MM.1S (cell line): ENCODE measurements around the gene LINC01488.

Experiments used
- DNase-seq: peaks from one replicate; pipeline ENCODE4 v3.0.0-alpha.2; 2015
- H2AFZ ChIP-seq: fragments of 300-600 bp; sonication (generic); 2 replicates; pipeline ENCODE4 v1.6.0; 2016; ENCODE audit warnings: antibody characterized with exemption, low read length
- H3F3A ChIP-seq: fragments of 300-600 bp; sonication (generic); 2 replicates; pipeline ENCODE4 v1.6.1; 2016; ENCODE audit warnings: mild to moderate bottlenecking, antibody characterized with exemption, low read length, moderate library complexity, mixed read lengths; ENCODE audit not compliant: insufficient read depth
- H3K27ac ChIP-seq: fragments of 300-600 bp; sonication (generic); 2 replicates; pipeline ENCODE4 v1.5.1; 2016; ENCODE audit warnings: mild to moderate bottlenecking, low read length
- H3K27me3 ChIP-seq: fragments of 300-600 bp; sonication (generic); replicated peaks from 2 replicates; pipeline ENCODE4 v1.6.0; 2016; ENCODE audit warnings: low read length; ENCODE audit not compliant: insufficient read depth
- H3K36me3 ChIP-seq: fragments of 300-600 bp; sonication (generic); replicated peaks from 2 replicates; pipeline ENCODE4 v1.6.1; 2016; ENCODE audit warnings: mild to moderate bottlenecking, low read length, mixed read lengths; ENCODE audit not compliant: insufficient read depth
- H3K4me1 ChIP-seq: fragments of 300-600 bp; sonication (generic); 2 replicates; pipeline ENCODE4 v1.6.1; 2016; ENCODE audit warnings: low read length, mixed read lengths
- H3K4me2 ChIP-seq: fragments of 300-600 bp; sonication (generic); 2 replicates; pipeline ENCODE4 v1.6.0; 2016; ENCODE audit warnings: low read depth, low read length
- H3K4me3 ChIP-seq: fragments of 300-600 bp; sonication (generic); 2 replicates; pipeline ENCODE4 v1.5.1; 2016; ENCODE audit warnings: low read length, mixed read lengths
- H3K79me2 ChIP-seq: fragments of 300-600 bp; sonication (generic); 2 replicates; pipeline ENCODE4 v1.6.1; 2016; ENCODE audit warnings: mixed run types, low read length, mixed read lengths
- H3K9ac ChIP-seq: fragments of 300-600 bp; sonication (generic); 2 replicates; pipeline ENCODE4 v1.6.1; 2016; ENCODE audit warnings: low read length, mixed read lengths
- H3K9me2 ChIP-seq: fragments of 300-600 bp; sonication (generic); replicated peaks from 2 replicates; pipeline ENCODE4 v1.6.1; 2016; ENCODE audit warnings: mild to moderate bottlenecking, low read length, mixed read lengths; ENCODE audit not compliant: insufficient read depth
- H3K9me3 ChIP-seq: fragments of 300-600 bp; sonication (generic); replicated peaks from 2 replicates; pipeline ENCODE4 v1.6.1; 2016; ENCODE audit warnings: mild to moderate bottlenecking, low read length, mixed read lengths; ENCODE audit not compliant: insufficient read depth
- H4K20me1 ChIP-seq: fragments of 300-600 bp; sonication (generic); 2 replicates; pipeline ENCODE4 v1.6.1; 2016; ENCODE audit warnings: mild to moderate bottlenecking, low read length, moderate library complexity, mixed read lengths; ENCODE audit not compliant: insufficient read depth
- EZH2 ChIP-seq: fragments of 300-600 bp; sonication (generic); optimal IDR thresholded peaks from 2 replicates; pipeline ENCODE3; 2017; ENCODE audit warnings: low read depth, mild to moderate bottlenecking, antibody characterized with exemption, low read length, mixed read lengths
- EZH2phosphoT487 ChIP-seq: fragments of 300-600 bp; sonication (generic); IDR thresholded peaks from 2 replicates; pipeline ENCODE4 v1.6.1; 2018; ENCODE audit warnings: antibody characterized with exemption, low read length
- TF ChIP-seq, protein P1 (sequence below): fragments of 300-600 bp; sonication (generic); IDR thresholded peaks from 2 replicates; pipeline ENCODE4 v1.5.1; 2016; ENCODE audit warnings: antibody characterized with exemption, low read length, mixed read lengths

Gene LINC01488

GRCh38 chr11:69496631-69497220 is 15.3 kb downstream of the LINC01488 start:
- no peaks in the 10 kb centered on the region for H3K36me3 ChIP-seq
- H3K27me3 ChIP-seq, result peaks cover 54% of the 10 kb centered on the region
- H3K4me3 ChIP-seq, result no peak overlapping the region
- H3F3A ChIP-seq, result no peaks in the 10 kb centered on the region
- H3K9me2 ChIP-seq, result no peaks in the 10 kb centered on the region
- TF ChIP-seq EZH2, result no peak
- TF ChIP-seq, protein P1, sequence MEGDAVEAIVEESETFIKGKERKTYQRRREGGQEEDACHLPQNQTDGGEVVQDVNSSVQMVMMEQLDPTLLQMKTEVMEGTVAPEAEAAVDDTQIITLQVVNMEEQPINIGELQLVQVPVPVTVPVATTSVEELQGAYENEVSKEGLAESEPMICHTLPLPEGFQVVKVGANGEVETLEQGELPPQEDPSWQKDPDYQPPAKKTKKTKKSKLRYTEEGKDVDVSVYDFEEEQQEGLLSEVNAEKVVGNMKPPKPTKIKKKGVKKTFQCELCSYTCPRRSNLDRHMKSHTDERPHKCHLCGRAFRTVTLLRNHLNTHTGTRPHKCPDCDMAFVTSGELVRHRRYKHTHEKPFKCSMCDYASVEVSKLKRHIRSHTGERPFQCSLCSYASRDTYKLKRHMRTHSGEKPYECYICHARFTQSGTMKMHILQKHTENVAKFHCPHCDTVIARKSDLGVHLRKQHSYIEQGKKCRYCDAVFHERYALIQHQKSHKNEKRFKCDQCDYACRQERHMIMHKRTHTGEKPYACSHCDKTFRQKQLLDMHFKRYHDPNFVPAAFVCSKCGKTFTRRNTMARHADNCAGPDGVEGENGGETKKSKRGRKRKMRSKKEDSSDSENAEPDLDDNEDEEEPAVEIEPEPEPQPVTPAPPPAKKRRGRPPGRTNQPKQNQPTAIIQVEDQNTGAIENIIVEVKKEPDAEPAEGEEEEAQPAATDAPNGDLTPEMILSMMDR, result no peak
- TF ChIP-seq EZH2phosphoT487, result no peak
- H3K9me3 ChIP-seq, result no peaks in the 10 kb centered on the region
- H3K4me2 ChIP-seq, result no peak overlapping the region
- H3K4me1 ChIP-seq, result no peaks in the 10 kb centered on the region
- DNase-seq, result no peak
- H4K20me1 ChIP-seq, result no peaks in the 10 kb centered on the region
- no peak overlapping the region for H3K9ac ChIP-seq
- no peaks in the 10 kb centered on the region for H3K79me2 ChIP-seq
- H2AFZ ChIP-seq, result no peak overlapping the region
- H3K27ac ChIP-seq, result no peak overlapping the region

- Histone ChIP-seq H3K36me3 (no peaks in the 10 kb centered on the region), H4K20me1 (no peaks in the 10 kb centered on the region), H3K4me1 (no peaks in the 10 kb centered on the region), H3K79me2 (no peaks in the 10 kb centered on the region), H3F3A (no peaks in the 10 kb centered on the region), H3K9me2 (no peaks in the 10 kb centered on the region), H3K4me2 (no peak overlapping the region), H3K27me3 (peaks cover 49% of the 10 kb centered on the region), H3K9ac (no peak overlapping the region), H3K4me3 (no peak overlapping the region), H2AFZ (no peak overlapping the region), H3K27ac (no peak overlapping the region), H3K9me3 (no peaks in the 10 kb centered on the region)
- no peak for TF ChIP-seq EZH2
- no peak for TF ChIP-seq EZH2phosphoT487
- TF ChIP-seq, protein P1, result no peak
- no peak for DNase-seq
These were observed 15.8 kb downstream of the LINC01488 start for GRCh38 chr11:69497221-69497787.

GRCh38 chr11:69498614-69499175 is 17.2 kb downstream of the LINC01488 start:
- H3K4me2 ChIP-seq, result no peak overlapping the region
- no peak overlapping the region for H3K27ac ChIP-seq
- H3F3A ChIP-seq, result no peaks in the 10 kb centered on the region
- no peaks in the 10 kb centered on the region for H4K20me1 ChIP-seq
- H3K9me3 ChIP-seq, result no peaks in the 10 kb centered on the region
- no peaks in the 10 kb centered on the region for H3K36me3 ChIP-seq
- no peak overlapping the region for H2AFZ ChIP-seq
- H3K27me3 ChIP-seq, result peaks cover 35% of the 10 kb centered on the region
- H3K9ac ChIP-seq, result no peak overlapping the region
- no peaks in the 10 kb centered on the region for H3K79me2 ChIP-seq
- TF ChIP-seq EZH2phosphoT487, result no peak
- TF ChIP-seq, protein P1, result no peak
- TF ChIP-seq EZH2, result no peak
- no peak for DNase-seq
- no peak overlapping the region for H3K4me3 ChIP-seq
- 0 out of 2 replicates have a peak, but pooled peaks cover 7% of the 10 kb centered on the region for H3K4me1 ChIP-seq
- H3K9me2 ChIP-seq, result no peaks in the 10 kb centered on the region
